ENCODE data around the gene C17orf114.

The C17orf114 gene

GRCh38 chr17:4851084-4851483 is 49.0 kb upstream of the C17orf114 start (continued):
- TF ChIP-seq HNF4A (conservative IDR thresholded peaks at IDR 0.05) (no peak), EGR1 (IDR thresholded peaks at IDR 0.05; ENCODE audit: low read depth in 2 of 2) (no peak), JUND (IDR thresholded peaks at IDR 0.05) (no peak)

GRCh38 chr17:4850246-4850645 is 48.1 kb upstream of the C17orf114 start:
- H3K27ac ChIP-seq (ENCODE audit: low read depth in 1 of 2, low read length in 2 of 2): no peak overlapping the region
- WGBS: 82% methylated on average over 2 of the region's 2 CpGs

More at GRCh38 chr17:4850246-4850645, 48.1 kb upstream of the C17orf114 start:
- Histone ChIP-seq H3K36me3 (ENCODE audit: control insufficient read depth in 4 of 4, insufficient read depth in 3 of 4, low read depth in 1 of 4, low read length in 3 of 4) (peaks cover 0 to 2% (median 0%) of the 10 kb centered on the region in 4 donors), H3K9me3 (ENCODE audit: control insufficient read depth in 4 of 4, low read length in 3 of 4) (no peaks in the 10 kb centered on the region), H3K4me3 (ENCODE audit: low read depth in 1 of 3, low read length in 3 of 3) (no peak overlapping the region), H3K27me3 (ENCODE audit: control insufficient read depth in 4 of 4, insufficient read depth in 4 of 4, low read length in 3 of 4) (no peaks in the 10 kb centered on the region), H3K4me1 (ENCODE audit: control insufficient read depth in 4 of 4, insufficient read depth in 4 of 4, low read length in 3 of 4) (peaks cover 0 to 1% (median 0%) of the 10 kb centered on the region in 4 donors), H3K9ac (ENCODE audit: low read depth in 1 of 2, low read length in 2 of 2) (no peak overlapping the region)
- TF ChIP-seq NR2F2 (IDR thresholded peaks at IDR 0.05): no peak
- TF ChIP-seq, protein P1, sequence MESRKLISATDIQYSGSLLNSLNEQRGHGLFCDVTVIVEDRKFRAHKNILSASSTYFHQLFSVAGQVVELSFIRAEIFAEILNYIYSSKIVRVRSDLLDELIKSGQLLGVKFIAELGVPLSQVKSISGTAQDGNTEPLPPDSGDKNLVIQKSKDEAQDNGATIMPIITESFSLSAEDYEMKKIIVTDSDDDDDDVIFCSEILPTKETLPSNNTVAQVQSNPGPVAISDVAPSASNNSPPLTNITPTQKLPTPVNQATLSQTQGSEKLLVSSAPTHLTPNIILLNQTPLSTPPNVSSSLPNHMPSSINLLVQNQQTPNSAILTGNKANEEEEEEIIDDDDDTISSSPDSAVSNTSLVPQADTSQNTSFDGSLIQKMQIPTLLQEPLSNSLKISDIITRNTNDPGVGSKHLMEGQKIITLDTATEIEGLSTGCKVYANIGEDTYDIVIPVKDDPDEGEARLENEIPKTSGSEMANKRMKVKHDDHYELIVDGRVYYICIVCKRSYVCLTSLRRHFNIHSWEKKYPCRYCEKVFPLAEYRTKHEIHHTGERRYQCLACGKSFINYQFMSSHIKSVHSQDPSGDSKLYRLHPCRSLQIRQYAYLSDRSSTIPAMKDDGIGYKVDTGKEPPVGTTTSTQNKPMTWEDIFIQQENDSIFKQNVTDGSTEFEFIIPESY (IDR thresholded peaks at IDR 0.05): no peak
- no peak for TF ChIP-seq HNF4A (conservative IDR thresholded peaks at IDR 0.05)
- TF ChIP-seq YY1 (IDR thresholded peaks at IDR 0.05): no peak
- TF ChIP-seq CTCF (IDR thresholded peaks at IDR 0.05; ENCODE audit: low read depth, low read length, missing input control): no peak
- no peak for TF ChIP-seq RAD21 (IDR thresholded peaks at IDR 0.05)
- no peak for TF ChIP-seq HNF4G (IDR thresholded peaks at IDR 0.05)
- no peak for TF ChIP-seq FOXA2 (IDR thresholded peaks at IDR 0.05)
- no peak for TF ChIP-seq JUND (IDR thresholded peaks at IDR 0.05)
- no peak for TF ChIP-seq EGR1 (IDR thresholded peaks at IDR 0.05; ENCODE audit: low read depth in 2 of 2)
- TF ChIP-seq FOXA1 (IDR thresholded peaks at IDR 0.05): no peak
- TF ChIP-seq REST (IDR thresholded peaks at IDR 0.05): no peak
- TF ChIP-seq RXRA (IDR thresholded peaks at IDR 0.05): no peak
- no peak for TF ChIP-seq TAF1 (conservative IDR thresholded peaks at IDR 0.05)
- no peak for TF ChIP-seq ATF3 (IDR thresholded peaks at IDR 0.05)
- TF ChIP-seq, protein P2, sequence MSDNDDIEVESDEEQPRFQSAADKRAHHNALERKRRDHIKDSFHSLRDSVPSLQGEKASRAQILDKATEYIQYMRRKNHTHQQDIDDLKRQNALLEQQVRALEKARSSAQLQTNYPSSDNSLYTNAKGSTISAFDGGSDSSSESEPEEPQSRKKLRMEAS (IDR thresholded peaks at IDR 0.05): no peak
- no peak for TF ChIP-seq SP1 (IDR thresholded peaks at IDR 0.05)
- no peak for TF ChIP-seq GABPA (IDR thresholded peaks at IDR 0.05 in 1 of 2, conservative IDR thresholded peaks at IDR 0.05 in 1 of 2)
- no peak for DNase-seq (ENCODE audit: low spot score)
